Mesothelial cell of epicardium (in vitro differentiated cells): Measurements from ENCODE around the gene ARRDC4. TPM values are rescaled to one million over a fixed set of nuclear protein-coding genes. Genes with fewer than 3 reads are reported as not detected.

Experiments
- DNase-seq, 2 experiments: peaks; one replicate each; pipeline ENCODE4 v3.0.0; 2021; ENCODE audit warnings: low spot score in 2 of 2; ENCODE audit not compliant: unreplicated experiment in 2 of 2
- H3K27ac Mint-ChIP-seq: 2 replicates; pipeline ENCODE4 v1.8.0; 2021; ENCODE audit warnings: mixed read lengths
- H3K27me3 Mint-ChIP-seq: 2 replicates; pipeline ENCODE4 v1.8.0; 2021; ENCODE audit warnings: low read depth, mixed read lengths
- H3K36me3 Mint-ChIP-seq: 2 replicates; pipeline ENCODE4 v1.8.0; 2021; ENCODE audit warnings: mixed read lengths
- H3K4me1 Mint-ChIP-seq: 2 replicates; pipeline ENCODE4 v1.8.0; 2021; ENCODE audit warnings: mixed read lengths
- H3K4me3 Mint-ChIP-seq: 2 replicates; pipeline ENCODE4 v1.8.0; 2021; ENCODE audit warnings: mild to moderate bottlenecking, moderate library complexity, mixed read lengths
- H3K9me3 Mint-ChIP-seq: 2 replicates; pipeline ENCODE4 v1.8.0; 2021; ENCODE audit warnings: mixed read lengths
- total RNA-seq: library from RNA; stranded (reverse); gene quantifications from 3 replicates; pipeline ENCODE4 v1.2.1, GENCODE V29; 2021
- TF ChIP-seq, protein P1 (sequence below): fragments of 200-600 bp; sonication (generic); IDR thresholded peaks from one replicate; pipeline ENCODE4 v1.5.0; 2021; ENCODE audit warnings: antibody characterized with exemption; ENCODE audit not compliant: unreplicated experiment

ARRDC4 gene
- total RNA-seq, 1 donor from 2014 or later: 16.2 TPM

DNA sequence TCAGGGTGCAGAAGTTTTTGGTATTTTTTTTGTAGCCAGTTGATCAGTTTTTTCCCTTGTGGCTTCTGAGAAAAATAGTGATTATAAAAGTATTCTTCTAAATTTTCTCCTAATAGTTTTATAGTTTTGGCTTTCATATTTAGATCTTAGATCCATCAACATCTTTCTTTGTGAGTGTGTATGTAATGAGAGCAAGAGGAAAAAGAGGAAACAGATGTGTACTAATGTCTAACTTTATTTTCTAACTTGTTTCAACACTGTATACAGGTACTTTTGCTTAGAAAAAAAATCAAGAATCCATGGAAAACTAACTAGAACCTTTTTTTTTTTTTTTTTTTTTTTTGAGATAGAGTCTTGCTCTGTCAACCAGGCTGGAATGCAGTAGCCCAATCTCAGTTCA lies 53.1 kb downstream of the ARRDC4 start:
- no peak overlapping the region for H3K4me3 Mint-ChIP-seq
- no peak overlapping the region for H3K27ac Mint-ChIP-seq
- H3K9me3 Mint-ChIP-seq: no peaks in the 10 kb centered on the region
- H3K27me3 Mint-ChIP-seq: peaks cover 11% of the 10 kb centered on the region
- no peaks in the 10 kb centered on the region for H3K4me1 Mint-ChIP-seq
- no peak for DNase-seq
- H3K36me3 Mint-ChIP-seq: no peaks in the 10 kb centered on the region
- TF ChIP-seq, protein P1, sequence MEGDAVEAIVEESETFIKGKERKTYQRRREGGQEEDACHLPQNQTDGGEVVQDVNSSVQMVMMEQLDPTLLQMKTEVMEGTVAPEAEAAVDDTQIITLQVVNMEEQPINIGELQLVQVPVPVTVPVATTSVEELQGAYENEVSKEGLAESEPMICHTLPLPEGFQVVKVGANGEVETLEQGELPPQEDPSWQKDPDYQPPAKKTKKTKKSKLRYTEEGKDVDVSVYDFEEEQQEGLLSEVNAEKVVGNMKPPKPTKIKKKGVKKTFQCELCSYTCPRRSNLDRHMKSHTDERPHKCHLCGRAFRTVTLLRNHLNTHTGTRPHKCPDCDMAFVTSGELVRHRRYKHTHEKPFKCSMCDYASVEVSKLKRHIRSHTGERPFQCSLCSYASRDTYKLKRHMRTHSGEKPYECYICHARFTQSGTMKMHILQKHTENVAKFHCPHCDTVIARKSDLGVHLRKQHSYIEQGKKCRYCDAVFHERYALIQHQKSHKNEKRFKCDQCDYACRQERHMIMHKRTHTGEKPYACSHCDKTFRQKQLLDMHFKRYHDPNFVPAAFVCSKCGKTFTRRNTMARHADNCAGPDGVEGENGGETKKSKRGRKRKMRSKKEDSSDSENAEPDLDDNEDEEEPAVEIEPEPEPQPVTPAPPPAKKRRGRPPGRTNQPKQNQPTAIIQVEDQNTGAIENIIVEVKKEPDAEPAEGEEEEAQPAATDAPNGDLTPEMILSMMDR: no peak

DNA sequence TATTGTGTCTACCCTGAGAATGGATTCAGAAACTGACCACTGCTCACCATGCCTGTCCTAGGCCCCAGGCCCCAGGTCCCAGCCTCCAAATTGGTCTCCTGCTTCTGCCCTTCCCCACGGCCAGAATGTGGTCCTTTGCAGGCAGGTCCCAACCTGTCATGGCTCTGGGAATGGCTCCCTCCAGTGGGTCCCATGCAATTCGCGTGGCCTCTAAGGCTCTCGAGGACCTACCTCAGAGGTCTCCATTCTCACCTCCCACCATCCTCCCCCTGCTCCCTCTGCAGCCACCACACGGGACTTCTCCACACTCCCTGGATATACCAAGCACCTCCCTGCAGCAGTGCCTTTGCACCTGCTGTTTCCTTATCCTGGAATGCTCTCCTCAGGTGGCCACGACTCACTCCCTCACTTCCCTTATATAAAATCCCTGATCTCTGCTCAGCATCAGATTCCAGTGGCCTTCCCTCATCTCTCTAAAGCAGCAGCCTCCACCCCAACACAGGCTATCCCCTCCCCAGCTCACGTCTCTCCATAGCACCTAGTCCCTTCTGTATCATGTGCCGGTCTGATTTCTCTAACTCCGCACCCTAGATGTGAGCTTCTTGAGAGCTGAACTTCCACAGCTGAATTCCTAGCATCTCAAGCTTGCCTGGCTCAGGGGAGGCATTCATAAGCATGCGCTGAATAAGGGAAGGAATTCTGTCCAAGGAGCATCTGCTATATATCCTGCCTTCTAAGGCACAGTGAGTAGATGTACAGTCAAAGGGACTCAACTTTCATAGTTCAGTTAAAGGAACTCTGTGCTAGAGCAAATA lies 56.9 kb downstream of the ARRDC4 start:
- H3K27me3 Mint-ChIP-seq: peaks cover 26% of the 10 kb centered on the region
- TF ChIP-seq, protein P1: no peak
- no peak for DNase-seq
- no peaks in the 10 kb centered on the region for H3K9me3 Mint-ChIP-seq
- H3K4me1 Mint-ChIP-seq: no peaks in the 10 kb centered on the region
- no peaks in the 10 kb centered on the region for H3K36me3 Mint-ChIP-seq
- no peak overlapping the region for H3K4me3 Mint-ChIP-seq
- no peak overlapping the region for H3K27ac Mint-ChIP-seq

DNA sequence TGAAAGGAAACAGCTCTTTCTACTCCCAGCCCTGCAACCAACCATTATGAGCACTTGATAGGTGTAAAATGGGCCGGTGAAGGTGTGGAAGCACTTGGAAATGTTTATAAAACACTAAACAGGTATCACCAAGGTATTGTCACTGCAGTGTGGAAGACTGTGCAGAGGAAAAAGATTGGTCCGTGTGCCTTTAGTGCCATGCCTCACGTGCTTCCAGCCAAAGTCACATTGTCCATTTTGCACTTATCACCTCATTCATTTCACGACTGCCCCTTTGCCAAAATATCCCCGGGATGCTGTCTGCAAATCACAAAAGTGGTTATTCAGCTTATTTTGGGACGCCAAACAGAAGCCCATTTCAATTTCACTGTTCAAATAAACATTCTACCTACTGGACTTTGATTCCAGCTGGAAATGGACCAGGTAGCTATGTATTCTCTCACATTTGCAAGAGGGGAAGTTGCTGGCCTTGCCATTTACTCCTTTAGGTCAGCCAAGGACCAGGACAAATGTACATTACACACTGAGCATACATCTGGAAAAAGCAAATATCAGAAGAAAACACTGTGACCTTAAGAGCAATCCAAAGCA lies 58.4 kb downstream of the ARRDC4 start:
- Mint-ChIP-seq H3K27me3 (peaks cover 22% of the 10 kb centered on the region), H3K27ac (no peak overlapping the region)

More for the DNA sequence above, 58.4 kb downstream of the ARRDC4 start:
- Mint-ChIP-seq H3K36me3 (no peaks in the 10 kb centered on the region), H3K9me3 (peaks cover 6% of the 10 kb centered on the region), H3K4me1 (no peaks in the 10 kb centered on the region), H3K4me3 (no peak overlapping the region)
- TF ChIP-seq, protein P1: no peak
- no peak for DNase-seq
